ENCODE data around the gene LANCL2. TPM values are rescaled to one million over a fixed set of nuclear protein-coding genes. Genes with fewer than 3 reads are reported as not detected.
A peak's percentile ranks its signal among the peaks of the same experiment; 100 is the strongest.

Gene LANCL2
- total and polyA plus RNA-seq, 9 of the 15 experiments (the other 6 are each of a cell fraction or from before 2014, with no cell fraction given): 5.3 to 18.5 (median 13.5) TPM

DNA sequence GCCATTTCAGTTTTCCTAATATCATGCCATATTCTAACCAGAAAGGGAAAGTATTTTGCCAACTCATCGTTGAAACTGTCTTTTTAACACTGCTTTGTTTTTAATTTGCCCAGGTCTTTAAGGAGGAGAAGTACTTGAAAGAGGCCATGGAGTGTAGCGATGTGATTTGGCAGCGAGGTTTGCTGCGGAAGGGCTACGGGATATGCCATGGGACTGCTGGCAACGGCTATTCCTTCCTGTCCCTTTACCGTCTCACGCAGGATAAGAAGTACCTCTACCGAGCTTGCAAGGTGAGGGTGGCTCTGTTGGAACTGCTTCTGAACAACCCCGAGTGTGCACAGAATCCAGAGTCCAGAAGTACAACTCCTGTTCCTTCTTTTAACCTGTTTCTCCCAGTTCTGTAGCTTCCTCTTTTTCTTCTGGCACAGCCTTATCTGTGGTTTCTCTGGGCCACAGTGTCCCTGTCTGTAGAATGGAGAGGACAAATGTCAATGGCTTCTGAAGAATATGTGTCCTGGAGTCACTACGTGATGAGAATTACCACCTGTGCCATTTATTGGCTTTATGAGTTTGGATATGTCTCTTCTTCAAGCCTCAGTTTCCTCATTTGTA is 60.1 kb downstream of the LANCL2 start:
- FAIRE-seq: no peak
- CTCF ChIA-PET (ENCODE audit: low intra/inter-chr PET ratio): no interaction called here
- TF ChIP-seq GTF2E2 (tag; IDR thresholded peaks at IDR 0.05) (no peak), ZNF551 (CRISPR knock-in tag; IDR thresholded peaks at IDR 0.05) (no peak), L3MBTL2 (IDR thresholded peaks at IDR 0.05) (no peak), ZNF175 (CRISPR knock-in tag; IDR thresholded peaks at IDR 0.05; ENCODE audit: low read depth) (no peak), PHF20 (IDR thresholded peaks at IDR 0.05; ENCODE audit: partially characterized antibody) (no peak), GABPB2 (CRISPR knock-in tag; conservative IDR thresholded peaks at IDR 0.05) (no peak), CHD2 (IDR thresholded peaks at IDR 0.05; ENCODE audit: low read depth, low read length) (no peak), ZNF274 (IDR thresholded peaks at IDR 0.05; ENCODE audit: borderline replicate concordance, low read depth, low read length) (no peak), DPF2 (IDR thresholded peaks at IDR 0.05) (no peak), SMARCE1 (IDR thresholded peaks at IDR 0.05) (peak; percentile 55; the same call in 1 of the 2 replicates), ARNT (IDR thresholded peaks at IDR 0.05) (no peak), RUNX1 (IDR thresholded peaks at IDR 0.05; ENCODE audit: low read depth) (no peak), CCAR2 (IDR thresholded peaks at IDR 0.05; ENCODE audit: low read depth, low read length) (no peak), ZNF589 (CRISPR knock-in tag; IDR thresholded peaks at IDR 0.05; ENCODE audit: low read depth) (no peak), KAT8 (IDR thresholded peaks at IDR 0.05; ENCODE audit: low read depth) (no peak), JUNB (CRISPR knock-in tag; conservative IDR thresholded peaks at IDR 0.05) (no peak)
- TF ChIP-seq, protein P1, sequence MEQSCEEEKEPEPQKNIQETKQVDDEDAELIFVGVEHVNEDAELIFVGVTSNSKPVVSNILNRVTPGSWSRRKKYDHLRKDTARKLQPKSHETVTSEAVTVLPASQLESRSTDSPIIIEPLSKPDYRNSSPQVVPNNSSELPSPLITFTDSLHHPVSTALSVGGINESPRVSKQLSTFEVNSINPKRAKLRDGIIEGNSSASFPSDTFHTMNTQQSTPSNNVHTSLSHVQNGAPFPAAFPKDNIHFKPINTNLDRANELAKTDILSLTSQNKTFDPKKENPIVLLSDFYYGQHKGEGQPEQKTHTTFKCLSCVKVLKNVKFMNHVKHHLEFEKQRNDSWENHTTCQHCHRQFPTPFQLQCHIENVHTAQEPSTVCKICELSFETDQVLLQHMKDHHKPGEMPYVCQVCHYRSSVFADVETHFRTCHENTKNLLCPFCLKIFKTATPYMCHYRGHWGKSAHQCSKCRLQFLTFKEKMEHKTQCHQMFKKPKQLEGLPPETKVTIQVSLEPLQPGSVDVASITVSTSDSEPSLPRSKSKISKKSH (CRISPR knock-in tag; IDR thresholded peaks at IDR 0.05): no peak
- TF ChIP-seq, protein P2, sequence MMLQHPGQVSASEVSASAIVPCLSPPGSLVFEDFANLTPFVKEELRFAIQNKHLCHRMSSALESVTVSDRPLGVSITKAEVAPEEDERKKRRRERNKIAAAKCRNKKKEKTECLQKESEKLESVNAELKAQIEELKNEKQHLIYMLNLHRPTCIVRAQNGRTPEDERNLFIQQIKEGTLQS (IDR thresholded peaks at IDR 0.05): no peak
- TF ChIP-seq, protein P2 (CRISPR knock-in tag; conservative IDR thresholded peaks at IDR 0.05): no peak
- TF ChIP-seq, protein P3, sequence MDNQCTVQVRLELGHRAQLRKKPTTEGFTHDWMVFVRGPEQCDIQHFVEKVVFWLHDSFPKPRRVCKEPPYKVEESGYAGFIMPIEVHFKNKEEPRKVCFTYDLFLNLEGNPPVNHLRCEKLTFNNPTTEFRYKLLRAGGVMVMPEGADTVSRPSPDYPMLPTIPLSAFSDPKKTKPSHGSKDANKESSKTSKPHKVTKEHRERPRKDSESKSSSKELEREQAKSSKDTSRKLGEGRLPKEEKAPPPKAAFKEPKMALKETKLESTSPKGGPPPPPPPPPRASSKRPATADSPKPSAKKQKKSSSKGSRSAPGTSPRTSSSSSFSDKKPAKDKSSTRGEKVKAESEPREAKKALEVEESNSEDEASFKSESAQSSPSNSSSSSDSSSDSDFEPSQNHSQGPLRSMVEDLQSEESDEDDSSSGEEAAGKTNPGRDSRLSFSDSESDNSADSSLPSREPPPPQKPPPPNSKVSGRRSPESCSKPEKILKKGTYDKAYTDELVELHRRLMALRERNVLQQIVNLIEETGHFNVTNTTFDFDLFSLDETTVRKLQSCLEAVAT (IDR thresholded peaks at IDR 0.05): peak in 1 of 2 experiments; percentile 20; a peak in 1 of 4 replicates

More for the DNA sequence above, 60.1 kb downstream of the LANCL2 start:
- WGBS (ENCODE audit: insufficient coverage, low coverage, missing lambda C conversion rate): 73% methylated on average over 11 of the region's 11 CpGs
- peak in 1 of 4 experiments; percentile 18 for DNase-seq (ENCODE audit: extremely low read depth in 1 of 4, low spot score in 3 of 4)
- intact Hi-C loops (cut with micrococcal nuclease) (no loop called here), in situ Hi-C loops (cut with MboI) (no loop called here)
- Histone ChIP-seq H3K4me2 (ENCODE audit: insufficient read depth, low read length) (no peak overlapping the region), H3K9me1 (ENCODE audit: control insufficient read depth, insufficient read depth, low read length) (no peaks in the 10 kb centered on the region), H3K27ac (ENCODE audit: extremely low read depth, low read depth, low read length) (no peak overlapping the region), H3K4me3 (no peak overlapping the region), H2AFZ (ENCODE audit: low read depth, low read length) (no peak overlapping the region), H3K27me3 (ENCODE audit: control insufficient read depth in 2 of 2, insufficient read depth in 2 of 2, low read length in 2 of 2) (no peaks in the 10 kb centered on the region), H4K20me1 (replicated peaks; ENCODE audit: control insufficient read depth, insufficient read depth, low read length) (no peaks in the 10 kb centered on the region), H3K79me2 (ENCODE audit: control insufficient read depth, insufficient read depth, low read length) (no peaks in the 10 kb centered on the region), H3K9ac (ENCODE audit: insufficient read depth in 1 of 2, low read depth in 2 of 2, low read length in 2 of 2) (no peak overlapping the region), H3K9me3 (replicated peaks; ENCODE audit: control insufficient read depth, insufficient read depth, low read depth, low read length) (no peaks in the 10 kb centered on the region), H3K36me3 (ENCODE audit: control insufficient read depth, insufficient read depth, low read length) (no peaks in the 10 kb centered on the region), H3K4me1 (replicated peaks in 1 of 2; ENCODE audit: control insufficient read depth in 2 of 2, insufficient read depth in 2 of 2, low read length in 2 of 2) (peaks cover 4 to 9% of the 10 kb centered on the region in 2 experiments; a peak in 4 of 5 replicates)
- peak; percentile 76 for ATAC-seq
- POLR2A ChIA-PET: interaction anchor here (0.7 kb wide), 1 partner anchor 107 kb away, joined by 3 read pairs; no protein-coding TSS in a partner anchor
- no TSS peak for BruUV-seq (replicated peaks)
